ENCODE results near the gene STOX2.

STOX2 gene

DNA sequence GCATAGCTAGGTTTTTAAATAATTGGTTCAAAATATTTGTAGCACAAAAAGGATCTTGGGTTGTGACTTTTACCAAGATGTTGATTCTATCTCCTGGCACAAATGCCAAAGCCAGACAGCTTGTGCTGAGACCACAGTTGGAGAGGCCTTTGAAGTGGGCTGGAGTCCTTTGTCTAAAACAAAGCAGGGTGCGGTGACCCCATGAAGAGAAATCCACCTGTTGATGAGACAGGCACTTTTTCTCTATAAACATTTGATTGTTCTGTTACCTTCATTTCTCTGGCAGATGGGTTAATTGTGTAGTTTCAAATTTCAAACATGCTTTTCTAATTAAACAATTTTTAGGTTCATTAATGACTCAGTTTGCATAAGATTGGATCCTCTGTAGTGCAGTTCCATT, 56.7 kb downstream of the STOX2 start:
- TF ChIP-seq, protein P1, sequence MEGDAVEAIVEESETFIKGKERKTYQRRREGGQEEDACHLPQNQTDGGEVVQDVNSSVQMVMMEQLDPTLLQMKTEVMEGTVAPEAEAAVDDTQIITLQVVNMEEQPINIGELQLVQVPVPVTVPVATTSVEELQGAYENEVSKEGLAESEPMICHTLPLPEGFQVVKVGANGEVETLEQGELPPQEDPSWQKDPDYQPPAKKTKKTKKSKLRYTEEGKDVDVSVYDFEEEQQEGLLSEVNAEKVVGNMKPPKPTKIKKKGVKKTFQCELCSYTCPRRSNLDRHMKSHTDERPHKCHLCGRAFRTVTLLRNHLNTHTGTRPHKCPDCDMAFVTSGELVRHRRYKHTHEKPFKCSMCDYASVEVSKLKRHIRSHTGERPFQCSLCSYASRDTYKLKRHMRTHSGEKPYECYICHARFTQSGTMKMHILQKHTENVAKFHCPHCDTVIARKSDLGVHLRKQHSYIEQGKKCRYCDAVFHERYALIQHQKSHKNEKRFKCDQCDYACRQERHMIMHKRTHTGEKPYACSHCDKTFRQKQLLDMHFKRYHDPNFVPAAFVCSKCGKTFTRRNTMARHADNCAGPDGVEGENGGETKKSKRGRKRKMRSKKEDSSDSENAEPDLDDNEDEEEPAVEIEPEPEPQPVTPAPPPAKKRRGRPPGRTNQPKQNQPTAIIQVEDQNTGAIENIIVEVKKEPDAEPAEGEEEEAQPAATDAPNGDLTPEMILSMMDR (IDR thresholded peaks at IDR 0.05; ENCODE audit: low read depth, low read length, missing control alignments), result no peak
- no peak for DNase-seq (ENCODE audit: low read depth)
- no peak overlapping the region for H3K4me3 ChIP-seq (ENCODE audit: low read depth, low read length)

DNA sequence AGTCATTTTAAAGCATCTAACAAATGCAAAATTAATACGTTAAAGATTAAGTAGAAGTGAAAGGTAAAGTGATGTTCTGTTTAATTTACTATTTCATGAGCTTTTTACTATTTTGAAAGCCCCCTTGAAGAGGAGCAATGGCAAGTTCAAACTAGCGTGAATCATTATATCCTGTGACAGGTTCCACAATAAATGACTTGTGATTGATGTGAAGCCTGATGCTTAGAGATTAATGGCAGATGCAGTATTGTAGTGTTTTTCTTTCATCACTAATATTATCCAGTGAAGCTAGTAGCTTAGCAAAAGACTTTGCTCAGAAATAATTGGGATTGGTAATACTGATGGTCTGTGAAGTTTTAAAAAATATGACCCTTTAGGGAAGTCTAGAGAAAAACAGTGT, 57.3 kb downstream of the STOX2 start:
- TF ChIP-seq, protein P1 (IDR thresholded peaks at IDR 0.05; ENCODE audit: low read depth, low read length, missing control alignments), result no peak
- DNase-seq (ENCODE audit: low read depth), result no peak

DNA sequence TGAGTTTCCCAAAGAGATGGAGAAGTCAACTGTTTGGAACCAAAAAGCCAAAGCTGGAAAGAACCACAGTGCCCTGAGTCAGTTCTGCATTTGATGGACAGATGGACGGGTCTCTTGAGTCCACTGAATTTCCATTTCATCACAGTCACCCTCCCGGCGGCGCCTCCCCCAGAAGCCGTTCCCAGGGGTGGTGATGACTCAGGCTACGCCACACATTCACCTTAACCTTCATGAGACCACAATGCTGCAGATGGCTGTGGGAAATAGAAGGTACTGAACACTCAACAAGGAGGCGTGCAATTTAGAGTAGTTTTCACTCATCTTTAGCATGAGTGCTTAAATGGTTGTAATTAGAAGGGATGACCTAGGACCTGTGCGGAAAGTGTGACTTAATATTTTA, 61.3 kb downstream of the STOX2 start:
- TF ChIP-seq, protein P1 (IDR thresholded peaks at IDR 0.05; ENCODE audit: low read depth, low read length, missing control alignments), result no peak

More for the DNA sequence above, 57.3 kb downstream of the STOX2 start:
- no peak overlapping the region for H3K4me3 ChIP-seq (ENCODE audit: low read depth, low read length)

DNA sequence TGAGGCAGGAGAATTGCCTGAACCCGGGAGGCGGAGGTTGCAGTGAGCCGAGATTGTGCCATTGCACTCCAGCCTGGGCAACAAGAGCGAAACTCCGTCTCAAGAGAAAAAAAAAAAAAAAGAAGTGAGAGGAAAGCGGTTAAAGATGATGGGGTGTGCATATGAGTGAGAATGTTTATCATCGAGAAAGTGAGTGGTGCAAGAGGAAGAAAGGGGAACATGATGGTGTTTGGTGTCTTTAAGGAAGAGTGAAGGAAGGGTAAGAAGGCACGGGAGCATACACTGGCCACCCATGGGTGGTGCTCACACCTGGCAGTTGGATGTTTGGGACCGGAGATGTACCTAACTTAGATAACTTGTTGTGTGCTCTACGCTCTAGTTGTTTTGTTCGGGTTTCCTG, 62.2 kb downstream of the STOX2 start:
- TF ChIP-seq, protein P1 (IDR thresholded peaks at IDR 0.05; ENCODE audit: low read depth, low read length, missing control alignments), result no peak
- DNase-seq (ENCODE audit: low read depth), result no peak
- no peak overlapping the region for H3K4me3 ChIP-seq (ENCODE audit: low read depth, low read length)

More for the DNA sequence above, 61.3 kb downstream of the STOX2 start:
- DNase-seq (ENCODE audit: low read depth), result no peak
- no peak overlapping the region for H3K4me3 ChIP-seq (ENCODE audit: low read depth, low read length)

DNA sequence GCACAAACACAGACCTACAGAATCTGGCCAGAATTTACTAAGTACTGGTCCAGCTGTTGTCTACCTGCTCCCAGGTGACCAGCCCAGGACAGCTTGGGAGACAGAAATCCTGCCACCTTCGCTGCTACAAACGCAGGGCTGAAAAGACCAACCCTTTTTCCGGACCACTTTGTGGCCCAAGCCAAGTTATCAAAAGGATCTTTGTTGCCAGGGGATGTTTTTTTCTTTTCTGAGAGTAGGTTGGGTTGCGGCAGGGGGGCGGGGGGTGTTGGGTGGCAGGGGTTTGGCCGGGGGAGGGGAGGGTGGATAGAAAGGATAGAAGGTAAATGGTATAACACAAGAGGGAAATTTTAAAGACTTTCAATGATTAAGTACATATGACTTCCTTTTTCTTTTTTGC, 63.4 kb downstream of the STOX2 start:
- TF ChIP-seq, protein P1 (IDR thresholded peaks at IDR 0.05; ENCODE audit: low read depth, low read length, missing control alignments), result no peak
- DNase-seq (ENCODE audit: low read depth), result no peak

DNA sequence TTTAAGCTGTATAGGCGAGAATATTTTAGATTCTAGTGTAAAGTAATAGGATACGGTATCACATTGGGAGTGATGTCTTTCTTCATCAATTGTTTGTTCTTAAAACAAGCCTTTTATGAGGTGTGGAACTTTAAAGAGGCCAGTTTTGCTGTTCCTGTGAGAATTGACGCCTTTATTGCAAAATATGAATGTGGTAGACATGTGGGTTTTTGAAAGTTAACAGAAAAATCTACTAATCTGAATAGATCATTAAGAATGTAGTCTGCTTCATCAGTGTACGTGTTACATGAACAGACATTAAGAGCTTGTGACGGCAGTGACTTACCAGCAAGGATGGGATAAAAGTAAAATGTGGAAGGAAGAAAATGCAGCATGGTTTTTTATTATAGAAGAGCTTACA, 63.8 kb downstream of the STOX2 start:
- no peak for DNase-seq (ENCODE audit: low read depth)

More for the DNA sequence above, 63.4 kb downstream of the STOX2 start:
- no peak overlapping the region for H3K4me3 ChIP-seq (ENCODE audit: low read depth, low read length)

DNA sequence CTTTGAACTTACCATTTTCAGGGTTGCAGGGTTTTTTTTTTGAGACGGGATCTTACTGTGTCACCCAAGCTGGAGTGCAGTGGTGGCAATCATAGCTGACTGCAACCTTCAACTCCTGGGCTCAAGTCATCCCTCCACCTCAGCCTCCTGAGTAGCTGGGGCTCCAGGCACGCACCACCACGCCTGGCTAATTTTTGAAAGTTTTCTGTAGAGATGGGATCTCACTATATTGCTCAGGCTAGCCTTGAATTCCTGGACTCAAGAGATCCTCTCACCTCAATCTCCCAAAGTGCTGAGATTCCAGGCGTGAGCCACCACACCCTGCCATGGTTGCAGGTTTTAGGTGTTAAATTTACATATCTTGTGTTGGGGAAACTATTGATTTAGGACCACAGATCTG, 64.5 kb downstream of the STOX2 start:
- DNase-seq (ENCODE audit: low read depth), result no peak
- TF ChIP-seq, protein P1 (IDR thresholded peaks at IDR 0.05; ENCODE audit: low read depth, low read length, missing control alignments), result no peak
- no peak overlapping the region for H3K4me3 ChIP-seq (ENCODE audit: low read depth, low read length)

More for the DNA sequence above, 63.8 kb downstream of the STOX2 start:
- TF ChIP-seq, protein P1 (IDR thresholded peaks at IDR 0.05; ENCODE audit: low read depth, low read length, missing control alignments), result no peak
- H3K4me3 ChIP-seq (ENCODE audit: low read depth, low read length), result no peak overlapping the region
